Upper lobe of right lung (tissue), 1 donor: ENCODE data around the gene SLC9C1. TPM values are rescaled to one million over a fixed set of nuclear protein-coding genes. Genes with fewer than 3 reads are reported as not detected.
A peak's percentile ranks its signal among the peaks of the same experiment; 100 is the strongest.

ENCODE experiments used
- ATAC-seq: fragments of 200-7000 bp; cut with Tn5 transposase; one replicate; pipeline ENCODE4 v1.9.1; 2020; ENCODE audit warnings: mild to moderate bottlenecking, moderate library complexity
- DNase-seq: peaks from one replicate; pipeline ENCODE4 v3.0.0-alpha.2; 2020
- H3K27ac ChIP-seq: fragments of 200-600 bp; one replicate; pipeline ENCODE4 v1.8.0; 2022
- H3K27me3 ChIP-seq: fragments of 200-600 bp; one replicate; pipeline ENCODE4 v1.8.0; 2022; ENCODE audit warnings: mild to moderate bottlenecking
- H3K36me3 ChIP-seq: fragments of 200-600 bp; one replicate; pipeline ENCODE4 v1.8.0; 2022
- H3K4me1 ChIP-seq: fragments of 200-600 bp; one replicate; pipeline ENCODE4 v1.8.0; 2022
- H3K4me3 ChIP-seq: fragments of 200-600 bp; one replicate; pipeline ENCODE4 v1.8.0; 2022; ENCODE audit warnings: mild to moderate bottlenecking
- H3K9me3 ChIP-seq: fragments of 200-600 bp; one replicate; pipeline ENCODE4 v1.8.0; 2022
- intact Hi-C: fragments of 100-400 bp; cut with DNase I; formaldehyde crosslinking; loops from one replicate; pipeline ENCODE4 v1.11.0; 2022
- total RNA-seq: library from RNA; stranded (reverse); fragmentation: NEBNext Ultra II Directional; extraction: Animal tissue kit (Norgen Biotek cat#: 25700); gene quantifications from one replicate; pipeline ENCODE4 v1.2.1, GENCODE V29; 2021
- TF ChIP-seq, protein P1 (sequence below): fragments of 200-600 bp; IDR thresholded peaks from one replicate; pipeline ENCODE4 v1.8.0; 2022; ENCODE audit warnings: antibody characterized with exemption
- donor health status: DM: no; HTN: yes; CAD: no; lungs with severe emphysema.

Gene SLC9C1
- total RNA-seq, 1 donor from 2014 or later: not detected

DNA sequence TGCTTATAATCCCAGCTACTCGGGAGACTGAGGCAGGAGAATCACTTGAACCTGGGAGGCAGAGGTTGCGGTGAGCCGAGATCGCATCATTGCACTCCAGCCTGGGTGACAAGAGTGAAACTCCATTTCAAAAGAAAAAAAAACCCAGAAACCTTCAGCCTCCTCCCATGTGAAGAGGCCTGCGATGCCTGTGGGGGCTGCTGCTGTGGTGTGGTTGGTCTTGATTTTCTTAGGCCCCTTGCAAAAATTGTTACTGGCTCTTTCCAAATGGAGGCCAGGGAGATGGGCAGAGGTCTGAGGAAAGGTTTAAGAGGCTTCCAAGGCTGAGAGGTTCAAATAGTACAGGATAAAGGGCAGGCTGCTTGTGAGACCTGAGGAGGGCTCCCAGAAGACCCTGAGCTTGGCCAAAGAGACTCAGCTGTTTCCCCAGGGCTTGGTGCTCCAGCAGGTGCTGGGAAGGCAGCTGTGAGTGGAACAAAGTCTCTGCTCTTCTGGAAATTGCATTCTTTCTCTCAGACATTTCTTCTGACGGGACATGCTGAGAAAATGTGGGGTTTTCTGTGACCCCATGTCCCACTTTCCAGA is 179.3 kb downstream of the SLC9C1 start:
- intact Hi-C loops: no loop called here
- Histone ChIP-seq H3K36me3 (no peaks in the 10 kb centered on the region), H3K27ac (no peak overlapping the region), H3K27me3 (no peaks in the 10 kb centered on the region), H3K4me3 (no peak overlapping the region), H3K4me1 (no peaks in the 10 kb centered on the region), H3K9me3 (no peaks in the 10 kb centered on the region)
- TF ChIP-seq, protein P1, sequence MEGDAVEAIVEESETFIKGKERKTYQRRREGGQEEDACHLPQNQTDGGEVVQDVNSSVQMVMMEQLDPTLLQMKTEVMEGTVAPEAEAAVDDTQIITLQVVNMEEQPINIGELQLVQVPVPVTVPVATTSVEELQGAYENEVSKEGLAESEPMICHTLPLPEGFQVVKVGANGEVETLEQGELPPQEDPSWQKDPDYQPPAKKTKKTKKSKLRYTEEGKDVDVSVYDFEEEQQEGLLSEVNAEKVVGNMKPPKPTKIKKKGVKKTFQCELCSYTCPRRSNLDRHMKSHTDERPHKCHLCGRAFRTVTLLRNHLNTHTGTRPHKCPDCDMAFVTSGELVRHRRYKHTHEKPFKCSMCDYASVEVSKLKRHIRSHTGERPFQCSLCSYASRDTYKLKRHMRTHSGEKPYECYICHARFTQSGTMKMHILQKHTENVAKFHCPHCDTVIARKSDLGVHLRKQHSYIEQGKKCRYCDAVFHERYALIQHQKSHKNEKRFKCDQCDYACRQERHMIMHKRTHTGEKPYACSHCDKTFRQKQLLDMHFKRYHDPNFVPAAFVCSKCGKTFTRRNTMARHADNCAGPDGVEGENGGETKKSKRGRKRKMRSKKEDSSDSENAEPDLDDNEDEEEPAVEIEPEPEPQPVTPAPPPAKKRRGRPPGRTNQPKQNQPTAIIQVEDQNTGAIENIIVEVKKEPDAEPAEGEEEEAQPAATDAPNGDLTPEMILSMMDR: no peak
- DNase-seq (no peak), ATAC-seq (no peak)

DNA sequence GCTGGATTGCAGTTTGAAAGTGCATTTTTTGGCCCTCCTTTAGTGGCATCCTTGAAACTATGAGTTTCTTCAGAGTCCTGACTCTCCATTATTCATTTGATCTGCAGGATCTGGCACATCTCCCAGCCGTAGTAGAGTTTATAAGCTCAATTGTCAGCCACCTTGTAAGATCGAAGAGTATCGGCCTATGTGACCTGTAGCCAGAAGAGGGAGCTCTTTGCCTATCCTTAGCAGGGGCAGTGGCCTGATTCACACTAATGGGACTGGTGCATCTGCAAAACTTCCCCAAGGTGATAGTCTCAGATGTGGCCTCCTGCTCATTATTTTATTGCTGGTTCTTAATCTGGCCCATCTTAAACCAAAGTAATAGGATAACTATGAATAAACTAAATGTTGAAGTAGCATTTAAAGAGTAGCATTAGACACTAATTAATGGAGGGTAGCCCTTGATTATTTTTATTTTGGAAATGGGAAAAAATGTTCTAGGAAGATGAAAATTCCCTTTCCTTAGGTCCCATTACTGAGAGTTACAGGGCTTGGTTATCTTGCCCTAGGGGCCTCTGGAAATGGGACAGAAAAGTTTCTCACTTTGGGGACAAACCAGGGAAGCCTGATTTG is 182.1 kb downstream of the SLC9C1 start:
- H3K27me3 ChIP-seq: no peaks in the 10 kb centered on the region
- no peak for DNase-seq
- TF ChIP-seq, protein P1: peak; percentile 71
- H3K4me1 ChIP-seq: no peaks in the 10 kb centered on the region
- H3K36me3 ChIP-seq: no peaks in the 10 kb centered on the region
- intact Hi-C loops: no loop called here
- ATAC-seq: peak; percentile 92
- no peak overlapping the region for H3K27ac ChIP-seq
- H3K4me3 ChIP-seq: no peak overlapping the region
- H3K9me3 ChIP-seq: no peaks in the 10 kb centered on the region

DNA sequence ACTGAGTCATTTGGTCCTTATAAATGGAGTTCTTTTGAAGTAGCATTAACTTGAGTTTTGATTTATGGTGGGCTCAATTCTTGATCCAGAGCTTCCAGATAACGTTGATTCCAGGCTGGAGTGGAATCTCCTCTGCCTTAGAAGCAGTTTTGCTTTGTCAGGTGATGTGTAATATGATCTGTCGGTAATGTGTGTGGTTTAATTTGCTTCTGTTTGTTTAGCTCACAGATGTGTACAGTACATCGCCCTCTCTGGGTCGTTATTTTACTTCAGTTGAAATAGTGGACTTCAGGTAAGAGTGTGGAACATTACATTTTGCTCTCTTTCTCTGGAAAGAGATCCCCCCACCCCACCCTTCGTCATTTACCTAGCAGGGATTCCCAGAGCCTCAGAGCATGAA is 184.7 kb downstream of the SLC9C1 start:
- Histone ChIP-seq H3K9me3 (no peaks in the 10 kb centered on the region), H3K4me1 (no peaks in the 10 kb centered on the region), H3K36me3 (no peaks in the 10 kb centered on the region), H3K27ac (no peak overlapping the region), H3K4me3 (no peak overlapping the region), H3K27me3 (no peaks in the 10 kb centered on the region)
- TF ChIP-seq, protein P1: no peak
- no peak for ATAC-seq
- intact Hi-C loops: no loop called here
- DNase-seq: no peak

DNA sequence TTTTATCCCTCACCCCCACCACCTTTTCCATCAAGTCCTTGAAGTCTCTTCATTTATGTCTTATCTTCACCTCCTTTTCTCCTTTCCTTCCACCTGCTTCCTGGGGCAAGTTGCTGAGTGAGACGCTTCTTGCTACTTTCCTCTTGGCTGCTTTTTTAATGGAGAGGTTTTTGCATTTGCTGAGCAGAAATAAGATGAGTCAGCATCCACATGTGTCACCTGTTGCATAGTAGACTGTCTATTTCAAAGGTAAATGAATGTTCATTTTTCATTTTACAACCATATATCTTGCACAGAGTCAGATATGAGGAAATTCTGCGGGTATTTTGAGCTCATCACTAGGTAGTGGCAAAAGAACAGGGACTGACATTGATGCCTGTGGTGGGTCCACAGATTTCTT is 189.2 kb downstream of the SLC9C1 start:
- intact Hi-C loops: no loop called here
- Histone ChIP-seq H3K27me3 (no peaks in the 10 kb centered on the region), H3K4me3 (no peak overlapping the region), H3K36me3 (no peaks in the 10 kb centered on the region), H3K4me1 (no peaks in the 10 kb centered on the region), H3K9me3 (no peaks in the 10 kb centered on the region), H3K27ac (no peak overlapping the region)
- TF ChIP-seq, protein P1: no peak
- no peak for DNase-seq
- ATAC-seq: no peak

DNA sequence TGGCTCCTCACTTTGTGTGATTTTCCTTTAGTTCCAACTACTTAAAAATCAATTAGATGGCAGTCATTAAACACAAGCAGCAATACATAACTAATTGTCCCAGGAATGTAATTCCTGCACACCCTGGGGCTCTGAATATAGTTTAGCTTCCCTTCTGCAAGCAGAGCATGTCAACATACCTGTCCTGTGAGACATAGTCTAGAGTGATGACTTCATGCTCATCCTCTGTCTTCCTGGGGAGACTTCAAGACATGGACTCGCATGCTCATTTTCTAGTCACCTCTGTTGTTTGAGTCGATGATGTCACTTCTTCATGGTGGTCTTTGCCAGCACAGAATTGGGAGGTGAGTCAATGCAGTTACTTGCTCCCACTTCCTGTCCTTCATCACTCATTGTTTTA is 192.1 kb downstream of the SLC9C1 start:
- TF ChIP-seq, protein P1: no peak
- H3K27ac ChIP-seq: no peak overlapping the region

DNA sequence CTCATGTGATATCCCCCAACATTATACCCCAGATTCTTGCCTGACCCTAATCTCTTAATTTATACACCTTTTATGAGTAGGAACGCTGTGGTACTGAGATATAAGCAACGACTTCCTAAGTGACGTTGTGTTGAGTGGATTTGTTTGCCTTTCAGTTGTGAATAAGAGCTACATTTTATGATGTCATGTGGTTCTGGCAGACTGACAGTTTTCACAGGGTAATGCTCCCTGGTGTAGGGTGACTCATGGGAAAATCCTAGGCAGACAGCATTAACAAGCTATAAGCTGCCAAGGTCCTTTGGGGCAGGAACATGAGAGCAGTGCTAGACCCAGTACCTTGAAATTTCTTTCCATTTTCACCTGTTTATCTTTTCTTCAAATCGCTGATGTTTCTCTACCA is 196.6 kb downstream of the SLC9C1 start:
- peak; percentile 78 for ATAC-seq
- Histone ChIP-seq H3K27me3 (no peaks in the 10 kb centered on the region), H3K4me3 (no peak overlapping the region), H3K36me3 (no peaks in the 10 kb centered on the region), H3K27ac (no peak overlapping the region), H3K4me1 (peaks cover 2% of the 10 kb centered on the region), H3K9me3 (no peaks in the 10 kb centered on the region)
- TF ChIP-seq, protein P1: no peak
- no peak for DNase-seq
- intact Hi-C loops: no loop called here

More for the DNA sequence above, 192.1 kb downstream of the SLC9C1 start:
- Histone ChIP-seq H3K36me3 (no peaks in the 10 kb centered on the region), H3K4me1 (no peaks in the 10 kb centered on the region), H3K9me3 (no peaks in the 10 kb centered on the region), H3K4me3 (no peak overlapping the region), H3K27me3 (no peaks in the 10 kb centered on the region)
- DNase-seq: no peak
- ATAC-seq: no peak
- intact Hi-C loops: no loop called here
